Measurements from ENCODE around the gene MSL3B.
"Not testable (repeated sequence)": the region's sequence is repeated elsewhere in the genome, so short reads cannot be mapped to it uniquely, and the experiment has no call there.

The MSL3B gene

GRCh38 chr2:233867993-233868532 is at the start of gene MSL3B:
Gene MSL3B (minus strand): TSS chr2:233868386.
- in situ Hi-C loops (cut with MboI; ENCODE audit: low sequenced_read_pairs) = no loop called here

DNA sequence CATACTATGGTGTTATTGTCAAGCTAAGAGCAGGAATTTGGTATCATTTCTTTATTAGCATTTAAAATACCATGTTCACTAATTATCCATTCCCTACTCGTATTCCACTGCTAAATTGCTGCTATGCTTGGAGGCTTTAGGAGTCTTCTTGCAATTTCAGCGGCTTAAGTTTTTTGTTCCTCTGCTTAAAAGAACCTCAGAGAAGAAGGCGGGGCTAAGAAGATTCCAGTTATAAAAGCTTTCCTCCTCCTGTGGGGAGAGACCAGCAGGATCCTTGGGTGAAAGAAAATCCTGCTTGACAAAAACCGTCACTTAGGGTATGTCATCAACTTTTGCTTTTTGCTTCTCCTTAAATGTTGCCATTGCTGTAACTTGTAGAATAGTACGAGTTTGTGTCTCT is 48.9 kb upstream of the MSL3B start, which contains the start of gene TRPM8:
TSS of gene TRPM8 (plus strand) at position 258 of the 400 bp plus-strand sequence. CDS start 9,165 bp downstream, outside the sequence.
- in situ Hi-C loops (cut with MboI; ENCODE audit: low sequenced_read_pairs) = no loop called here

DNA sequence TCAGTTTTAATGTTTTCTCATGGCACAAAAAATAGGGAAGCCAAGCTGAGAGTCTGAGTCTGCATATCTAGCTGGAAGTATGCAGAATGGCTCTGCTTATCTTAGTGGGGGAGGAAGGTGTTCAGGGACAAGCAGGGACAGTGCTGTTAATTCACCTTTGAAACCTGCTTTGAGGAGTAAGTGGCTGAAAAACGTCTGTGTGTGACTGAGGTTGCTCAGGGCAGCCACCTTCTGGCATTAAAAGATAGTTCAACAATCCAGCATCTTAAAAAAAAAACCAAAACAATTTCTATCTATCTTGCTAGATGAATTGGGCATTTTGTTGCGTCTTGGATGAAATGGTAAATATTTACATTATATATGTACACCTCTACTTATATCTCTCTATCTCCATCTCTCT is 46.9 kb upstream of the MSL3B start:
- in situ Hi-C loops (cut with MboI; ENCODE audit: low sequenced_read_pairs) = no loop called here

DNA sequence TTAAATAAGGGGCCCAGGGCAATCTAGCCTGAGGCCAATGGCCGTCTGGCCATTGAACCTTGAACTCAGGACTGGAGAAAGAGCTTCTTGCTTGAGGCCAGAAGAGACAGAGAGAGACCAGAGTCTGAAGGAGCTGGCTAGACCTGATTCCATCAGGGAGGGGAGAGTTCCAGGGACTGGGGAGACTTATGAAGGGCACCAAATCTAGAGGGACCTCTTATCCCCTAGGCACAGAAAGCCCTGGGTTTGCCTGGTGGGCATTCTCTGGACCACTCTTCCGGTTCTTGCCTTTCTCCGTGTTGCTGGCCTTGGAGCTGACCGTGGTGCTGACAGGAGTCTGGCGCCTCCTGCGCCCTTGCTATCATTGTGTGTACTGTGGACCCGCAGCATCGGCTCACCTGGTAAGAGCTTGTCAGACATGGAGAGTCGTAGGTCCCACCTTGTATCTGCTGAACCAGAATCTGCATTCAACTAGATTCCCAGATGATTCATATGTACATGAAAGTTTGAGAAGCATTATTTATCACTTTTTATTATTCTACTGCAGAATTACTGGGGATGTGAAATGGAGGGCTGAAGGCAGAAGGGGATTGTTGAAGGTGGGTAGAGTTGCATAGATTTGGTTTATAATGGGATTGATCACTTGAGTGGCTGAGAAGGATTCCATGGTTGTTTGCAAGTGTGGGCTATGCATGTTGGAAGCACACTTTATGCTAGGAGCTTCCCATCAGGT is 44.7 kb upstream of the MSL3B start:
- in situ Hi-C loops (cut with MboI; ENCODE audit: low sequenced_read_pairs) = no loop called here

- in situ Hi-C loops (cut with MboI; ENCODE audit: low sequenced_read_pairs) = no loop called here
These were observed 39.4 kb upstream of the MSL3B start for GRCh38 chr2:233907627-233908026.

DNA sequence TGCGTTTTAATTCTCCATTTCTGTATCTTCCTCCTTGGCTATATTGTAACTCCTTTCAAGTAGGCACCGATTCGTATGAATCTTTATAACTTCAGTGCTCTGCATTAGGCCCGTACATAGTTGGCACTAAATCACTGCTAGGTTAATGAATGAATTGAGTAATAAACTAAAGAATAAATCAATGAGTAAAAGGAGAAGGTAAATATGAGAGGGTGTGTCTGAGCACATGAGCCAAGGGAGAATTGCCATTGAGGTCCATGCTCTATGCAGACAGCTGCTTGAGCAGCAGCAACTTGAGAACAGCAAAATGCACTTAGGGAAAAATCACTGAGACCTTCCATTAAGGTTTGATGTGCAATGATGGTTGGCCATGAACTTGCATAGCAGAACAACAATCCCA is 37.8 kb upstream of the MSL3B start:
- in situ Hi-C loops (cut with MboI; ENCODE audit: low sequenced_read_pairs) = no loop called here

GRCh38 chr2:233901884-233902283 is 33.7 kb upstream of the MSL3B start:
- in situ Hi-C loops (cut with MboI; ENCODE audit: low sequenced_read_pairs) = no loop called here

GRCh38 chr2:233901367-233901766 is 33.2 kb upstream of the MSL3B start:
- in situ Hi-C loops (cut with MboI; ENCODE audit: low sequenced_read_pairs) = no loop called here

GRCh38 chr2:233896253-233896652 is 28.1 kb upstream of the MSL3B start:
- in situ Hi-C loops (cut with MboI; ENCODE audit: low sequenced_read_pairs) = not testable (repeated sequence)

DNA sequence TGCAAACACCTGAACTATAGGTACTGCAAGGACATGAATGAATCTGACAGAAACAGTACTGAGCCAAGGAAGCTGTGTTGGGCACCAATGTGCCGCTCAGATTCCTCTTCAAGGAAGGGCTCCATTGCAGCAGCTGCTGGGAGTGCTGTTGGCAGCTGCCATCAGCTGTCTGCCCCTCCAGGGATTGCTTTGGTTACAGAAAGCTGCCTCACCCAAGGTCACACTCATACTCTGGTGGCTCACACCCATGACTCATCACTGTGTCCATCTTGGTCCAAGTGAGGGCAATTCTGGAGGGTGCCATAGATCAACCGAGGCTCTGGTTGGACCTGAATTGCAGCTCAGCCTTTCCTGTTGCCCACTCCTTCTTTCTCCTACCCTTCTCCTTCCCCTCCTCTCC is 24.6 kb upstream of the MSL3B start:
- in situ Hi-C loops (cut with MboI; ENCODE audit: low sequenced_read_pairs) = no loop called here

DNA sequence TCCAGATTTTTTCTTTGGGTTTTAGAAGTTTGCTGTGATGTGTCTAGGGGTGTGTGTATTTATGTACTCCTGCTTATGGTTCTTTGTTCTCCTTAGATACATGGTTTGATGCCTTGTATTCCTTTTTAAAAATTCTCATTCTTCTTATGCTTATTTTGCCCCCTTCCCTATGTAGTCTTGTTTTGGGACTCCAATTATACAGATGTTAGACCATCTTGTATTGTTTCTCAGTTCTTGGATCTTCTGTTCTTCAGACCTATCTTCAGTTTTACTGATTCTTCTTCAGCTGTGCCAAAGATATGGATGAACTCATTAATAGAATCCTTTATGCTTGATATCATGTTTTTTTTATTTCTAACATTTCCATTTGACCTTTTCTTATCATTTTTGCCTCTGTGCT is 14.2 kb upstream of the MSL3B start:
- in situ Hi-C loops (cut with MboI; ENCODE audit: low sequenced_read_pairs) = no loop called here

- in situ Hi-C loops (cut with MboI; ENCODE audit: low sequenced_read_pairs) = not testable (repeated sequence)
These were observed 3.9 kb upstream of the MSL3B start for GRCh38 chr2:233872125-233872524.

- in situ Hi-C loops (cut with MboI; ENCODE audit: low sequenced_read_pairs) = no loop called here
These were observed 3.2 kb upstream of the MSL3B start for GRCh38 chr2:233871432-233871831.

DNA sequence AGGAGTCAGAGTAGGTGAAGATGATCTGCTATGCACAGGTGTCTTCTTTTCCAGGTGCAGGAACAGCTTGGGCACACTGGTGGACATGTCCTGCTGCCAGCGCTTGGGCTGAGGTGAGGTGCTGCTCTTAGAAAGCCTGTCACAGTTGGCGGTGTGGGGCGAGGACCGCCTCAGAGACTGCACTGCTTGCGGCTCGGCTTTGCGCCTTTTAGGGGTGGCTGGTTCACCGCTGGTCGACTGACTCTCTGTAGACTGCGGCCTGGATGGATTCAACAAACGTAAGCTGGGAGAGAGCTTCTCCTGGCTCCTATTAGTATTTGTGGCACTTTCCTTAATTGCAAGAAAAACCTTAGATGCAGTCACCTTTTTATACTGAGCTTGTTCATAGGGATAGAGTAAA is 1.7 kb downstream of the MSL3B start:
- in situ Hi-C loops (cut with MboI; ENCODE audit: low sequenced_read_pairs) = no loop called here

GRCh38 chr2:233865838-233866237 is 2.3 kb downstream of the MSL3B start:
- in situ Hi-C loops (cut with MboI; ENCODE audit: low sequenced_read_pairs) = no loop called here

- in situ Hi-C loops (cut with MboI; ENCODE audit: low sequenced_read_pairs) = no loop called here
These were observed 5.9 kb downstream of the MSL3B start for GRCh38 chr2:233862261-233862768.

DNA sequence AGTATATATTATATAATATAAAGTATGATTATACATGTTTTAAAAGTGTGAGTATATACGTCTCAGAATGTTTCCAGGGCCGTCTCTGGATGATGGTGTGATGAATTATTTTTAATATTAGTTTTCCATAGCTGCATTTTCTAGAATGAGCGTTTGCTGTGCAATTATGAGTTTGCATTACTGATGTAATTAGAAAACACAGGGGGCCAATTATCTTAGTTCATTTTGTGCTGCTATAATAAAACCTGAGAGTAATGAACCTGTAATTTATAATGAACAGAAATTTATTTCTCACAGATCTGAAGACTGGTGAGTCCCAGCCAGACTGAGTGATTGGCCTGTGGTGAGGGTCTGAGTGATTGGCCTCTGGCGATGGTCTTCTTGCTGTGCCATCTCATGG is 9.9 kb downstream of the MSL3B start:
- in situ Hi-C loops (cut with MboI; ENCODE audit: low sequenced_read_pairs) = no loop called here

- in situ Hi-C loops (cut with MboI; ENCODE audit: low sequenced_read_pairs) = no loop called here
These were observed 10.6 kb downstream of the MSL3B start for GRCh38 chr2:233857511-233858141.

- in situ Hi-C loops (cut with MboI; ENCODE audit: low sequenced_read_pairs) = no loop called here
These were observed 12.0 kb downstream of the MSL3B start for GRCh38 chr2:233856184-233856583.

GRCh38 chr2:233855345-233855744 is 12.8 kb downstream of the MSL3B start:
- in situ Hi-C loops (cut with MboI; ENCODE audit: low sequenced_read_pairs) = no loop called here

- in situ Hi-C loops (cut with MboI; ENCODE audit: low sequenced_read_pairs) = no loop called here
These were observed 13.8 kb downstream of the MSL3B start, which contains the start of gene HJURP for GRCh38 chr2:233854241-233854981. Gene HJURP (minus strand): TSS chr2:233854535. CDS start chr2:233854500, 35 bp downstream.
